Stimulated activated CD4-positive, alpha-beta T cell treated with anti-CD3 and anti-CD28 coated beads, Interleukin-1b, Interleukin-23, amount 100 ng/mL, for 1 hour (primary cell): Measurements from ENCODE around the gene GIPC1.
"Not testable (repeated sequence)": the region's sequence is repeated elsewhere in the genome, so short reads cannot be mapped to it uniquely, and the experiment has no call there.

Source experiments
- DNase-seq, 2 donors: peaks; one replicate each; pipeline ENCODE4 v3.0.0-alpha.2; 2020; ENCODE audit warnings: low read depth in 2 of 2

Gene GIPC1

DNA sequence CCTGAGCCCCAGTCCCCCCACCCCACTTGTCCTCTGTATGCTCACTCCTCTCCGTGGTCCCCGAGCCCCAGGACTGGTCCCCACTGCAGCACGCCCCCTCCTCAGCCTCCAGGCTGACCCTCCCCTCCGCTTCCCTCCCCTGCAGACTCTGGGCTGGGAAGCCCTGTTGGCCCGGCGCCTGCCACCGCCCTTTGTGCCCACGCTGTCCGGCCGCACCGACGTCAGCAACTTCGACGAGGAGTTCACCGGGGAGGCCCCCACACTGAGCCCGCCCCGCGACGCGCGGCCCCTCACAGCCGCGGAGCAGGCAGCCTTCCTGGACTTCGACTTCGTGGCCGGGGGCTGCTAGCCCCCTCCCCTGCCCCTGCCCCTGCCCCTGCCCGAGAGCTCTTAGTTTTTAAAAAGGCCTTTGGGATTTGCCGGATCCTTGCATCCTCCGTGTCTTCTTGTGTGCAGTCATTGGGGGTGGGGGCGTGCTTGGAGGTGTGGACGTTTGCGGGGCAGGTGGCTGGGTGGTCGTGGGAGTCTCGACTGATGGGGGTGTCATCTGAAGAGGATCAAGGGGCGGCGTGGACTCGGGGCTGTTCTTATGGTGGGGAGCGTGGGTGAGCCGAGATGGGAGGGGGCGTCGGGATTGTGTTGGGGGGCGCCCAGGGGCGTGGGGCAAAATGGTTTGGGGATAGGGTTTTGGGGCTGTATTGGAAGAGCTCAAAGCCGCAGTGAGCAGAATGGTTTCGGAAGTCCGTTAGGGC lies 24.3 kb downstream of the GIPC1 start:
- no peak for DNase-seq

GRCh38 chr19:14470031-14470876 lies 25.7 kb downstream of the GIPC1 start:
- no peak for DNase-seq

GRCh38 chr19:14467816-14468215 lies 28.1 kb downstream of the GIPC1 start:
- no peak for DNase-seq

DNA sequence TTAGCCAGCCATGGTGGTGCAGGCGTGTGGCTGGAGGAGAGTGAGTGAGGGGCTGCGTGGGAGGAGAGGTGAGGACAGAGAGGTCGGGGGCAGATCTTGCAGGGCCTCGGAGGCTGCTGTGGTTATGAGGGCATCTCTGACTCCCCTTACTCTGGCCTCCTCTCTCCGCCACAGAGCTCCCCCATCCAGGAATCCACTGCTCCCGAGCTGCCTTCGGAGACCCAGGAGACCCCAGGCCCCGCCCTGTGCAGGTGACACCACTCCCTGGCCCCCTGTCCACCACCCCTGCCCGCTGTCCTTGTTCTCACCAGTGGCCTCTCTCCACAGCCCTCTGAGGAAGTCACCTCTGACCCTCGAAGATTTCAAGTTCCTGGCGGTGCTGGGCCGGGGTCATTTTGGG lies 28.5 kb downstream of the GIPC1 start:
- DNase-seq, result no peak

- DNase-seq, result no peak
These were observed 32.2 kb downstream of the GIPC1 start for GRCh38 chr19:14463747-14464146.

GRCh38 chr19:14462401-14462800 lies 33.5 kb downstream of the GIPC1 start:
- not testable (repeated sequence) for DNase-seq

GRCh38 chr19:14460935-14461334 lies 35.0 kb downstream of the GIPC1 start:
- no peak for DNase-seq

GRCh38 chr19:14459703-14460102 lies 36.2 kb downstream of the GIPC1 start:
- no peak for DNase-seq

GRCh38 chr19:14452303-14452702 lies 43.6 kb downstream of the GIPC1 start:
- not testable (repeated sequence) for DNase-seq

- no peak for DNase-seq
These were observed 45.1 kb downstream of the GIPC1 start for GRCh38 chr19:14450876-14451275.

DNA sequence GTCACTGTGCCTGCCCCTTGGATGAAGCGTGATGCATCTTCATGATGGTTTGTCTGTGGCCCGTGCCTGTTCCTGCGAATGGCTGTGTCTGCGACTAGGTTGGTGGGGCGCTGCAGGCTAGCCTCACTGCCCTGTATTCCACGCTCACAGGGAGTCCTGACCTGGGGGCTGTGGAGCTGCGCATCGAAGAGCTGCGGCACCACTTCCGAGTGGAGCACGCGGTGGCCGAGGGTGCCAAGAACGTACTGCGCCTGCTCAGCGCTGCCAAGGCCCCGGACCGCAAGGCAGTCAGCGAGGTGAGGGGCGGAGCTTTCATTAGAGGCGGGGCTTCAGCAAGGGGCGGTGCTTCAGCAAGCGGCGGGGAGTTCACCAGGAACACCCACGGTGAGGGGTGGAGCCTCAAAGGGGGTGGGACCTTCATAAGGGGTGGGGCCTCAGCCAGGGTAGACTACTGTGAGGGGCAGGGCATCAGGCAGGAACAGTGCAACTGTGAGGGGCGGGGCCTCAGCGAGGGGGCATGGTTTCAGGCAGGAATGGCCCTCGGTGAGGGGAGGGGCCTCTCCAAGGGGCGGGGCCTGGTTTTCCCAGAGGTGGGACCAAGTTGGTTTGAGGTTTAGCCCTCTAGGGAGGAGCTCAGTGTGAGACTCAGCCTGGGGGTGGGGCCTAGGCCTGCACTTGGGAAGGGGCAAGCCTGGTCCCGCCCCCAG lies 45.6 kb downstream of the GIPC1 start:
- peak in 1 of 2 donors; percentile 48 for DNase-seq

DNA sequence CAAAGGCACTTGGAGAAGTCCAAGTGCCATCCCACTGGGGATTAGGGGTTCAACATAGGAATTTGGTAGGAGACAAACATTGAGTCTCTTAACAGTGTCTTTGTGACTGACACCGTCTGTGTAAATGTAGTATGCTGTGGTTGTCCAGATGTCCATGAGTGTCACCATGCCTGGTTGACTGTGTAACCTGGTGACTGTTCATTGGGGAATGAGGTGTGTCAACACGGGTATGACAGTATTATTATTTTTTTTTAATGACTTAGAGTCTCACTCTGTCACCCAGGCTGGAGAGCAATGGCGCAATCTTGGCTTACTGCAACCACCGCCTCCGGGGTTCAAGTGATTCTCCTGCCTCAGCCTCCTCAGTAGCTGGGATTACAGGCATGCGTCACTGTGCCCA lies 46.6 kb downstream of the GIPC1 start:
- no peak for DNase-seq

- DNase-seq, result no peak
These were observed 49.4 kb downstream of the GIPC1 start for GRCh38 chr19:14446336-14447036.

GRCh38 chr19:14443632-14444216 lies 52.2 kb downstream of the GIPC1 start:
- no peak for DNase-seq

GRCh38 chr19:14442891-14443631 lies 52.9 kb downstream of the GIPC1 start:
- DNase-seq, result no peak

DNA sequence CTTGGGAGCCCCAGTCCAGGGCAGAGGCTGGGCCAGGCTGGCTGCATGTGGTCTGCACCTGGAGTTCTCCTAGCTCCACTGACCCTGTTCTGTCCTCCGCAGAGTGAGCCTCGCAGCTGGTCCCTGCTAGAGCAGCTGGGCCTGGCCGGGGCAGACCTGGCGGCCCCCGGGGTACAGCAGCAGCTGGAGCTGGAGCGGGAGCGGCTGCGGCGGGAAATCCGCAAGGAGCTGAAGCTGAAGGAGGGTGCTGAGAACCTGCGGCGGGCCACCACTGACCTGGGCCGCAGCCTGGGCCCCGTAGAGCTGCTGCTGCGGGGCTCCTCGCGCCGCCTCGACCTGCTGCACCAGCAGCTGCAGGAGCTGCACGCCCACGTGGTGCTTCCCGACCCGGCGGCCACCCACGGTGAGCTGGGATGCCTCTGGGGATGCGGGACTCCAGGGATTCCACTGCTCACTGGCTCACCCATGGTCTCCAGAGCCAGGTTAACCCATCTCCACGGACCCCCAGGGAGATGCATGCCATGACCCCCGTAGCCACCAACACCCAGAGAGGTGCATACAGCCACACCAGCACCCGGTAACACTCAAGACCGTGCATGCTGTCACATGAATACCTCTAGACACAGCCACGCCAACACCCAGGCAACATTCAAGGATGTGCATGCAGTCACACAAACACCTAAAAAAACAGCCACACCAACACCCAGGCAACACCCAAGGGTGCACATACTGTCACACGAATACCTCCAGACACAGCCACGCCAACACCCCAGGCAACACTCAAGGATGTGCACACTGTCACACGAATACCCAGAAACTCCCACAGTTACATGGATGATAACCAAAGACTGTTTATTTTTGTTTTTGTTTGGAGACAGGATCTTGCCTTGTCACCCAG lies 54.6 kb downstream of the GIPC1 start:
- no peak for DNase-seq

- DNase-seq, result peak in 1 of 2 donors; percentile 57
These were observed 55.9 kb downstream of the GIPC1 start for GRCh38 chr19:14440049-14440448.

- DNase-seq, result no peak
These were observed 56.9 kb downstream of the GIPC1 start for GRCh38 chr19:14439014-14439413.

GRCh38 chr19:14437578-14438140 lies 58.3 kb downstream of the GIPC1 start:
- no peak for DNase-seq
